Gastrocnemius medialis (tissue), 4 donors: ENCODE measurements around the gene SSNA1. TPM values are rescaled to one million over a fixed set of nuclear protein-coding genes. Genes with fewer than 3 reads are reported as not detected.

Source experiments
- ATAC-seq, 2 donors: fragments of 150-250 bp; one replicate each; pipeline ENCODE4 v1.9.1; 2016
- DNase-seq, 2 donors: peaks; one replicate each; pipeline ENCODE4 v3.0.0-alpha.2; 2019
- H3K27ac ChIP-seq, 4 donors: fragments of 200-600 bp; sonication (generic); 1 replicate in 1 of 4; 2 replicates in 3 of 4; pipeline ENCODE4 v1.5.1; 2016 to 2018; ENCODE audit warnings: mild to moderate bottlenecking in 2 of 4, moderate library complexity in 1 of 4
- H3K27me3 ChIP-seq, 3 donors: fragments of 200-600 bp; sonication (generic) in 2 of 3; 1 replicate in 1 of 3; 2 replicates in 2 of 3; pipeline versions ENCODE4 v1.5.1 to v1.6.0; 2016 to 2019; ENCODE audit warnings: mild to moderate bottlenecking in 1 of 3, moderate library complexity in 1 of 3
- H3K36me3 ChIP-seq, 2 donors: fragments of 200-600 bp; sonication (generic) in 1 of 2; one replicate each; pipeline ENCODE4 v1.5.1; 2017 to 2018
- H3K4me1 ChIP-seq, 2 donors: fragments of 200-600 bp; sonication (generic) in 1 of 2; one replicate each; pipeline ENCODE4 v1.5.1; 2016 to 2017; ENCODE audit warnings: mild to moderate bottlenecking in 2 of 2
- H3K4me3 ChIP-seq, 4 donors: fragments of 200-600 bp; sonication (generic) in 3 of 4; 1 replicate in 1 of 4; 2 replicates in 3 of 4; pipeline ENCODE4 v1.5.1; 2016 to 2019; ENCODE audit warnings: mild to moderate bottlenecking in 2 of 4
- H3K9me3 ChIP-seq, 3 donors: fragments of 200-600 bp; sonication (generic) in 2 of 3; 1 replicate in 1 of 3; 2 replicates in 2 of 3; pipeline ENCODE4 v1.5.1; 2016 to 2019
- POLR2A ChIP-seq, 2 donors: fragments of 450-650 bp; IDR thresholded peaks; one replicate each; pipeline ENCODE4 v1.6.1; 2017; ENCODE audit warnings: antibody characterized with exemption in 2 of 2, mild to moderate bottlenecking in 2 of 2, moderate library complexity in 2 of 2
- in situ Hi-C, 4 donors: fragments of 200-750 bp; cut with MboI; loops; one replicate each; pipeline versions ENCODE4 v1.15.0 to v1.8.0; 2017; ENCODE audit warnings: low sequenced_read_pairs in 4 of 4
- intact Hi-C: fragments of 100-400 bp; cut with DNase I; formaldehyde crosslinking; loops from one replicate; pipeline ENCODE4 v1.15.1; 2023; ENCODE audit warnings: low total_unique reads
- total RNA-seq, 4 donors: library from RNA; depleted of rRNA; stranded (reverse); fragments of >200 nt; gene quantifications; one replicate each; pipeline versions ENCODE4 v1.1.0 to v1.2.3, GENCODE V29; 2016
- TF ChIP-seq, protein P1 (sequence below), 5 experiments: fragments of 450-650 bp in 3 of 5; fragments of 200-600 bp in 2 of 5; sonication (generic) in 2 of 5; IDR thresholded peaks in 4 of 5; conservative IDR thresholded peaks in 1 of 5; 1 replicate in 4 of 5; 2 replicates in 1 of 5; pipeline ENCODE4 v1.5.1; 2016 to 2019; ENCODE audit warnings: antibody characterized with exemption in 5 of 5, mild to moderate bottlenecking in 3 of 5, moderate library complexity in 3 of 5

Gene SSNA1
- total RNA-seq, 4 donors from 2014 or later, result 73.3 to 164 (median 94.4) TPM

DNA sequence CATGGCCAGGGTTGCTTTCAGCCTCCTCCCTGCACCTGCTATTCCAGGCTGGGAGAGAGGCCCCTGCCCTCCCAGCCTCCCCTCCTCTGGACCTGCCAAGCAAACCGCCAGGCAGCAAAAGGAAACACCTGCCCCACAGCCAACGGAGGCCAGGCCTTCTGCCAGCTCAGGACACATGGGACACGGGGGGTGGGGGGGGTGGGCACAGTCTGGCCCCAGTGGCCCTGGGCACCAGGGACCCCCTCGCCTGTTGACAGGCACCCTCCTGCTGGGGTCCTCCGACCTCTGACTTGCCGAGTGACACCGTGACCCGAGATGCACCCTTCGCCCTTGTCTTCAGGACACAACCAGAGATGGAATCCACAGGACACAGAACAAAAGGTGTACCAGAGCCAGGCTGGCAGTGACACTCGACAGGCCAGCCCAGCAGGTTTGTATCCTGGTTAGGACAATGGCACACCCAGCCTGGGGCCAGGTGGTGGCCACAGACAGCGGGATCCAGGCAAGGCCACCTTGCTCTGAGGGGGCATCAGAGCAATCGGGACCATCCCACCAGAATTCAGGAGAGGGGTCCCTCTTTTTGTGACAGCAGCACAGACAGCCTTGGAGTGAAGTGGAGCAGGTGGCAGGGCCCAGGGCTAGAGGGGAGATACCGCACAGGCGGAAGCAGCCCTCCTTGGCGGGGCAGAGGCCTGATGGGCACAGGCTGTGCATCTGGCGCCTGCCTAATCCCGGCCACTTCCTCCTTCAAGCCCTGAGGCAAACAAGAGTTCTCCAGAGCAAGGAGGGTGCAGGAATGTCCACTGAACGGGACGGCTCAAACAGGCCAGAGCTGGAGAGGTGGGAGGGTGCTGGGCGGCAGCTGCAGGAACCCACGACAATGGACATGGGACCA lies 15.3 kb upstream of the SSNA1 start:
- intact Hi-C loops (no loop called here), in situ Hi-C loops (no loop called here)
- Histone ChIP-seq H3K27ac (no peak overlapping the region), H3K4me3 (no peak overlapping the region), H3K9me3 (no peaks in the 10 kb centered on the region), H3K36me3 (peaks cover 0 to 2% of the 10 kb centered on the region in 2 donors), H3K27me3 (peaks cover 14 to 27% (median 22%) of the 10 kb centered on the region in 3 donors), H3K4me1 (peaks cover 5 to 8% of the 10 kb centered on the region in 2 donors)
- ATAC-seq, result no peak
- DNase-seq, result no peak
- TF ChIP-seq POLR2A (IDR thresholded peaks at IDR 0.05), result no peak
- TF ChIP-seq, protein P1, sequence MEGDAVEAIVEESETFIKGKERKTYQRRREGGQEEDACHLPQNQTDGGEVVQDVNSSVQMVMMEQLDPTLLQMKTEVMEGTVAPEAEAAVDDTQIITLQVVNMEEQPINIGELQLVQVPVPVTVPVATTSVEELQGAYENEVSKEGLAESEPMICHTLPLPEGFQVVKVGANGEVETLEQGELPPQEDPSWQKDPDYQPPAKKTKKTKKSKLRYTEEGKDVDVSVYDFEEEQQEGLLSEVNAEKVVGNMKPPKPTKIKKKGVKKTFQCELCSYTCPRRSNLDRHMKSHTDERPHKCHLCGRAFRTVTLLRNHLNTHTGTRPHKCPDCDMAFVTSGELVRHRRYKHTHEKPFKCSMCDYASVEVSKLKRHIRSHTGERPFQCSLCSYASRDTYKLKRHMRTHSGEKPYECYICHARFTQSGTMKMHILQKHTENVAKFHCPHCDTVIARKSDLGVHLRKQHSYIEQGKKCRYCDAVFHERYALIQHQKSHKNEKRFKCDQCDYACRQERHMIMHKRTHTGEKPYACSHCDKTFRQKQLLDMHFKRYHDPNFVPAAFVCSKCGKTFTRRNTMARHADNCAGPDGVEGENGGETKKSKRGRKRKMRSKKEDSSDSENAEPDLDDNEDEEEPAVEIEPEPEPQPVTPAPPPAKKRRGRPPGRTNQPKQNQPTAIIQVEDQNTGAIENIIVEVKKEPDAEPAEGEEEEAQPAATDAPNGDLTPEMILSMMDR (IDR thresholded peaks at IDR 0.05 in 4 of 5, conservative IDR thresholded peaks at IDR 0.05 in 1 of 5), result no peak

DNA sequence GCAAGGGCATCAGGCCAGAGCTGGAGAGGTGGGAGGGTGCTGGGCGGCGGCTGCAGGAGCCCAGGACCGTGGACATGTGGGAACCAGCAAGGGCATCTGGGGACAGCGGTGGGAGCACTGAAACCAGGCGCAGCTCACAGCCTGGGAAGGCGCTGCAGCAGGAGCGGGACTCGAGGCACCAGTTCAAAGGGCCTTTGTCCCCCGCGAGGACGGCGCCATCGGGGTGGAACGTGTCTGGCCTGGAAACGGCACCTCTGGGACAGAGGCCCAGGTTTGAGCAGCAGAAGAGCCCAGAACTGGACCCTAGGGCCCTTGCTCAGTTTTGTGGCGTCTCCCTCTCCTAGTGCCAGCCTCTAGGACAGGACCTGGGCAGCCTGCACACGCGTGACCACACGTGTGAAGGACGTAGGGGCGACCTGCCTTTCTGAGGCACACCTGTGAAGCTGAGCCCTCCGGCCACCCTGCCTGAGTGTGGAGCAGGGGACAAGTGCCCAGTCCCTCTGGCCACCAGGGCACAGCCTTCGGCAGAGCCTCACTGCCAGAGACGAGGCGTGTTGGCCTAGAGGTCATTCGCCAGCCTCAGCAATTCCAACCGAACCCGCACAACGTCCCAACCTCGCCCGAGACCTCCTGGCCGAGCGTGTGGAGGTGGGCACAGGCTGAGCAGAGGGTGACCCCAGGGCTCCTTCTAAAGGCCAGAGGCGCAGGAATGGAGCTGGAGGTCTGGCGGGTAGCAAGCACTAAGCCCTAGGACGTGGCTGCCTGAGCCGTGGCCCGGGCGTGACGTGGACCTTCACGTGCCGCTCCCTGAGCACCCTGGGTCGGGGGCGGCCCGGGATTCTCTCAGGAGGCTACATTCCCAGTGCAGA lies 14.4 kb upstream of the SSNA1 start:
- H3K27ac ChIP-seq, result no peak overlapping the region
- TF ChIP-seq, protein P1 (IDR thresholded peaks at IDR 0.05 in 4 of 5, conservative IDR thresholded peaks at IDR 0.05 in 1 of 5), result no peak
- no peak for TF ChIP-seq POLR2A (IDR thresholded peaks at IDR 0.05)
- no peak for DNase-seq
- in situ Hi-C loops (no loop called here), intact Hi-C loops (no loop called here)
- H3K36me3 ChIP-seq, result peaks cover 0 to 10% of the 10 kb centered on the region in 2 donors
- H3K27me3 ChIP-seq, result peaks cover 9 to 24% (median 17%) of the 10 kb centered on the region in 3 donors
- peaks cover 0 to 4% of the 10 kb centered on the region in 2 donors for H3K4me1 ChIP-seq
- H3K4me3 ChIP-seq, result no peak overlapping the region
- H3K9me3 ChIP-seq, result no peaks in the 10 kb centered on the region
- ATAC-seq, result no peak

DNA sequence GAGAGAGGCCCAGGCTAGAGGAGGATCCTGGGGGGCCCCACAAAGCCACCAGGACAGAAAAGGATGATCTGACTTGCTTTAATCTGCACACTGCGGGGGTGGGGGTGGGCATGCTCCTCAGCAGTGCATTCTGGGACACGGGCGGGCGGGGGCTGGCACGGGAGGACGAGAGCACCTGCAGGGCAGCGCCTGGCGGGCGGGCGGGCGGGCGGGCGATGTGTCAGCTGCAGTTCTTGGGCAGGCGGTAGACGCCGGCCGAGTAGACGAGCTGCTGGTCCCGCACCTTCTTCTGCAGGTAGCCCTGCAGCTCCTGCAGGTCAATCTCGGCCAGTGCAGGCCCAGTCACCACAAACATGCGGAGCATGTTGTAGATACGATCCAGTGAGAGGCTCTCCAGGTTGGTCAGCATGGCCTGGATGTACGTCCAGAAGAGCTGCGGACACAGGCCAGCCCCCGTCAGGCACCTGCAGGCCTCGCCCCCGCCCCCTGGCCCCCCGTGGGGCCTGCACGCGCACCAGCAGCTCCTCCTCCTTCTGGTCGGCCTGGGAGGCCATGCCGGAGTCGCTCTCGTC lies 13.7 kb upstream of the SSNA1 start:
- DNase-seq, result no peak
- TF ChIP-seq POLR2A (IDR thresholded peaks at IDR 0.05), result no peak
- TF ChIP-seq, protein P1 (IDR thresholded peaks at IDR 0.05 in 4 of 5, conservative IDR thresholded peaks at IDR 0.05 in 1 of 5), result no peak
- peaks cover 6 to 17% (median 17%) of the 10 kb centered on the region in 3 donors for H3K27me3 ChIP-seq
- intact Hi-C loops, result no loop called here
- H3K4me1 ChIP-seq, result no peaks in the 10 kb centered on the region
- H3K4me3 ChIP-seq, result no peak overlapping the region
- H3K9me3 ChIP-seq, result no peaks in the 10 kb centered on the region
- peaks cover 0 to 18% of the 10 kb centered on the region in 2 donors for H3K36me3 ChIP-seq
- in situ Hi-C loops, result no loop called here
- ATAC-seq, result no peak
- no peak overlapping the region for H3K27ac ChIP-seq

DNA sequence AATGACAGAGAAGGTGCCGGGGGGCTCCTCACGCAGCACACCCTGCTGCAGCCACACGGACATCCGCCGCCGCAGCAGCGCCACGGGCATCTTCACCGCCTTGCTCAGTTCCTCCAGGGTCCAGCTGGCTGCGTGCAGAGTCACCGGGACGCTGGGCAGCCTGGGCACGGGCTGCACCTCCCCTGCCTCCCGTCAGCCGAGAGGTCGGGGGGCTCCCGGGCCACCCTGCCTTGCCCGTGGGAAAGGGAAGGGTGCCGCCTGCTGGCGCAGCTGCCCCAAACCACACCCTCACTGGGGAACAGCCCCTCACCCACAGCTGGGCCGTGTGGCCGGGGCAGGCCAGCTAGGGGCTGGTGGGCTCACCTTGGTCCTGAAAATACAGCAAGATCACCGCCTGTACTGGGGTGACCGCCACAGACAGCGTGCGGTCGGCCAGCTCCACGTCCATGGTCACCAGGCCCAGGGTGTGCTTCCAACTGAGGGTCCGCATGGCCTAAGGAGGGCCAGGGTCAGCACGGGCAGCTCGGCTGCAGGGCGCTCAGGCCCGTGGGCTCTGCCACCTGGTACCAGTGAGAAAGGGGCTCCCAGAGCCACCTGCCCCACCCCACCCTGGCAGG lies 13.0 kb upstream of the SSNA1 start:
- no peak overlapping the region for H3K27ac ChIP-seq
- DNase-seq (no peak), ATAC-seq (no peak)
- H3K4me3 ChIP-seq, result no peak overlapping the region
- H3K27me3 ChIP-seq, result peaks cover 0 to 10% (median 10%) of the 10 kb centered on the region in 3 donors
- in situ Hi-C loops, result no loop called here
- H3K36me3 ChIP-seq, result peaks cover 0 to 24% of the 10 kb centered on the region in 2 donors
- TF ChIP-seq POLR2A (IDR thresholded peaks at IDR 0.05), result no peak
- TF ChIP-seq, protein P1 (IDR thresholded peaks at IDR 0.05 in 4 of 5, conservative IDR thresholded peaks at IDR 0.05 in 1 of 5), result no peak
- intact Hi-C loops, result no loop called here
- no peaks in the 10 kb centered on the region for H3K9me3 ChIP-seq
- H3K4me1 ChIP-seq, result no peaks in the 10 kb centered on the region
